Activated T-helper 2 cell treated with anti-CD3 and anti-CD28 coated beads, Interferon-gamma antibody, Interleukin-2, Interleukin-4, amounts not matched to agents 10 μg/mL and 5 μg/mL and 100 μg/mL, durations not matched to agents 14 hours and 24 hours and 36 hours (primary cell): Measurements from ENCODE around the gene LUZP2. TPM values are rescaled to one million over a fixed set of nuclear protein-coding genes. Genes with fewer than 3 reads are reported as not detected.

Experiments used
- DNase-seq: peaks from one replicate; pipeline ENCODE4 v3.0.0; 2021; ENCODE audit warnings: low spot score
- H3K27ac Mint-ChIP-seq: one replicate; pipeline ENCODE4 v1.8.0; 2021; ENCODE audit warnings: mixed read lengths
- H3K27me3 Mint-ChIP-seq: one replicate; pipeline ENCODE4 v1.8.0; 2021; ENCODE audit warnings: low read depth, mixed read lengths
- H3K36me3 Mint-ChIP-seq: one replicate; pipeline ENCODE4 v1.8.0; 2021; ENCODE audit warnings: low read depth, mixed read lengths
- H3K4me1 Mint-ChIP-seq: one replicate; pipeline ENCODE4 v1.8.0; 2021; ENCODE audit warnings: low read depth, mixed read lengths
- H3K4me3 Mint-ChIP-seq: one replicate; pipeline ENCODE4 v1.8.0; 2021; ENCODE audit warnings: low read depth, mild to moderate bottlenecking, moderate library complexity, mixed read lengths
- H3K9me3 Mint-ChIP-seq: one replicate; pipeline ENCODE4 v1.8.0; 2021; ENCODE audit warnings: mixed read lengths
- intact Hi-C: fragments of 100-400 bp; cut with micrococcal nuclease; formaldehyde crosslinking; loops from one replicate; pipeline ENCODE4 v1.15.1; 2023
- total RNA-seq: library from RNA; stranded (reverse); gene quantifications from 2 replicates; pipeline ENCODE4 v1.2.3, GENCODE V29; 2022

Gene LUZP2
- total RNA-seq, 1 donor from 2014 or later: not detected

DNA sequence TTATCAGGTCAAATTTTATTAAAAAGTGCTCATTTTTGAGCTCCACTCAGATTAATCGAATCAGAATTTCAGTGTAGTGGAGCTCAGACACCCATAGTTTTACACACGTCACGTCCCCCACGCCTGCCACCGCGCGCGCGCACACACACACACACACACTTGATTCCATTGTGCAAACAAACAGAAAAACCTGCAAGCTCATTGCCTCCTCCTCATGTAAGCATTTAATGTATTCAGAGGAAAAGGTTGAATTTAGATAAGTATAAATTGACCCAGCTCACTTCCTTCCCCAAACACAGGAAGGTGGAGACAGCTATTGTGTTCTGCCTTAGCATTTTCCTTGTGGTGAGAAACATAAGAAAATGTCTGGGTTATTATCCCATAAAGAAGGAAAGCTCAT is 336.7 kb downstream of the LUZP2 start:
- Mint-ChIP-seq H3K27ac (no peak overlapping the region), H3K27me3 (no peaks in the 10 kb centered on the region), H3K4me3 (no peak overlapping the region), H3K9me3 (peaks cover 14% of the 10 kb centered on the region), H3K36me3 (no peaks in the 10 kb centered on the region), H3K4me1 (no peaks in the 10 kb centered on the region)
- no peak for DNase-seq
- intact Hi-C loops: no loop called here

DNA sequence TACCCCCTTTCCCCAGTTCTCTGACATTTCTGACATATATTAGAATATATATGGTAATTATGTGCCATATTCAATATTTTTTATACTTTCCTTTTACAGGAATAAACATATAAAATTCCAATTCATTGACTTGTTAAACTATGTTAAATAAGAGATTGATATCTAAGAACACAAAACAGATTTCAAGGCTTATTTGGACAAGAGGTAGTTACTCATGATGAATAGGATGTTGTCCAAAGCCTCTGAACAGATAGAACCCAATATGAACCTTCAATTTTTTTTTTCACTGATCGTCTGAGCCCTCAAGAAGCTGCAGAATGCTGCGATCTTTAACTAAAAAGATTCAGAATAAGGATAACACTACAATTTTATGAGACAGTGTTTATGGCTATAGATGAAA is 340.3 kb downstream of the LUZP2 start:
- Mint-ChIP-seq H3K4me3 (no peak overlapping the region), H3K9me3 (no peaks in the 10 kb centered on the region), H3K4me1 (no peaks in the 10 kb centered on the region), H3K27me3 (no peaks in the 10 kb centered on the region), H3K27ac (no peak overlapping the region), H3K36me3 (no peaks in the 10 kb centered on the region)
- DNase-seq: no peak
- intact Hi-C loops: no loop called here

DNA sequence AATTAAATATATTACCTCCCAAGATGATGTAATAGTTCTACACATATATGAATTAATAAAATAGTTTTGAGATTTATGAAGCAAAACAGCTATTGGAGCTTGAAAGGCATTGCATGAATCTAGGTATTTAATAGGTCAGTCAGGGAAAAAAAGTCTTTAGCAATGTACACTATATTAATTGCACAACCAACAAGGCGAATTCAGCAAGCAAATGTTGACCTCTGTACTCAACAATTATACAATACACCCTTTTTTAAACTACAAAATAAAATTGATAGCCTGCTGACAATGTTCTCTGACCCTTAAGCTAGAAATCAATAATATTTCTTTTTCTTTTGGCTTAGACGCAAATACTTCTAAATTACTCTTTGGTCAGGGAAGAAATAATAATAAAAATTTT is 345.5 kb downstream of the LUZP2 start:
- Mint-ChIP-seq H3K27me3 (no peaks in the 10 kb centered on the region), H3K9me3 (peaks cover 16% of the 10 kb centered on the region), H3K4me3 (no peak overlapping the region), H3K27ac (no peak overlapping the region), H3K36me3 (no peaks in the 10 kb centered on the region), H3K4me1 (no peaks in the 10 kb centered on the region)
- intact Hi-C loops: no loop called here
- no peak for DNase-seq

DNA sequence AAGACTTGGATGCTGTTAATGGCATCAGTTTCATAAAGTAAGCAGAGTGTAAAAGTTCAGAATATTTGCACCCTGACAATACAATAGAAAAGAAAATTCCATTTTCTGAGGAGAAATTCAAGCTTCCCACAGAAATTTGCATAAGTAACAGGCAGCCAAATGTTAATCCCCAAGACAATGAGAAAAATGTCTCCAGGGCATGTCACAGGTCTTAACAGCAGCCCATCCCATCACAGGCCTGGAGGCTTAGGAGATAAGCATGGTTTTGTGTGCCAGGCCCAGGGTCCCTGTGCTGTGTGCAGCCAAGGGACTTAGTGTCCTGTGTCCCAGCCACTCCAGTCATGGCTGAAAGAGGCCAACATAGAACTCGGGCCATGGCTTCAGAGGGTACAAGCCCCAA is 347.6 kb downstream of the LUZP2 start:
- intact Hi-C loops: no loop called here
- no peak overlapping the region for H3K27ac Mint-ChIP-seq
- peaks cover 28% of the 10 kb centered on the region for H3K9me3 Mint-ChIP-seq

DNA sequence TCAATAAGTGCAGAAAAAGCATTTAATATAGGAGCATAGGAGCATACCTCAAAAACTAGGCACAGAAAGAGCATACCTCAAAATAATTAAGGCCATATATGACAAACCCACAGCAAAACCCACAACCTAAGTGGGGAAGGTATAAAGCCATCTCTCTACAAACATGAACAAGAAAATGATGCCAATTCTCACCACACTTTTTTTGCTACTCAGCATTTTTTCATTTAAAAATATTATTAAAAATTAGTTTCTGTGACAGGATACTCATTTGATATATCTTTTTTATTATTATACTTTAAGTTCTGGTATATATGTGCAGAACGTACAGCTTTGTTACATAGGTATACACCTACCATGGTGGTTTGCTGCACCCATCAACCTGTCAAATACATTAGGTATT is 352.0 kb downstream of the LUZP2 start:
- DNase-seq: no peak
- intact Hi-C loops: no loop called here
- Mint-ChIP-seq H3K27me3 (no peaks in the 10 kb centered on the region), H3K36me3 (no peaks in the 10 kb centered on the region), H3K4me3 (no peak overlapping the region), H3K9me3 (peaks cover 54% of the 10 kb centered on the region), H3K27ac (no peak overlapping the region), H3K4me1 (no peaks in the 10 kb centered on the region)

More for the DNA sequence above, 347.6 kb downstream of the LUZP2 start:
- no peaks in the 10 kb centered on the region for H3K27me3 Mint-ChIP-seq
- H3K4me1 Mint-ChIP-seq: no peaks in the 10 kb centered on the region
- DNase-seq: no peak
- H3K4me3 Mint-ChIP-seq: no peak overlapping the region
- no peaks in the 10 kb centered on the region for H3K36me3 Mint-ChIP-seq

DNA sequence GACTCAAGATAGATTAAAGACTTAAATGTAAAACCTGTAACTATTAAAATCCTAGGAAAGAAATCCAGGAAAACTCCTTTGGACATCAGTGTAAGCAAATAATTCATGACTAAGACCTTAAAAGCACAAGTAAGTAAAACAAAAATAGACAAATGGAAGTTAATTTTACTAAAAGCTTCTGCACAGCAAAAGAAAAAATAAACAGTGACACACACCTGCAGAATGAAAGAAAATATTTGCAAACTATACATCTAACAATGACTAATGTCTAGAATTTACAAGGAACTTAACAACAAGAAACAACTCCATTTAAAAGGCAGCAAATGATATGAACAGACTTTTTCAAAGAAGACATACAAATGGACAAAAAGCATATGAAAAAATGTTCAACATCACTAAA is 359.1 kb downstream of the LUZP2 start:
- DNase-seq: no peak
- Mint-ChIP-seq H3K9me3 (peaks cover 38% of the 10 kb centered on the region), H3K27ac (no peak overlapping the region), H3K36me3 (no peaks in the 10 kb centered on the region), H3K4me3 (no peak overlapping the region), H3K27me3 (no peaks in the 10 kb centered on the region), H3K4me1 (no peaks in the 10 kb centered on the region)
- intact Hi-C loops: no loop called here

DNA sequence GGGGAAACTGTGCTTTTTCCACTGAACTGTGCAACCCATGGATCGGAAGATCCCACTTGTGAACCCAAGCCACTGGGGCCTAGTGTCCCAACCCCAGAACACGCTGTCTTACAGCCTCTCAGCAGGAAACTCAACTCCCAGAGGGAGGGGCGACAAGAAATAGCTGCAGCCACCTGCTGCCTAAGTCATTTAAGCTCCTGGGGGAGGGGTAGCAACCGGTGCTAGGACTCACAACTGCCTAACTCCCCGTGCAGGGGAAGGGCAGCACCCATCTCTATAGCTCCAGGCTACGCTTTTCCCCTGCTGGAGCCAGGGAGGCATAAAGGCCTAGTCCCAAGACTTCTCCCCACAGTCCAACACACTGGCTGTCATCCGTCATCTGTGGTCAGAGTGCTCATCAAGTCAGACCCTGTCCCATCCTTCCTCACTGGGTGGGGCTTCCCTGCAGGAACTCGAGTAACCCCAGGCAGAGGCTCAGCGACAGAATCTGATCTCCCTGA is 363.0 kb downstream of the LUZP2 start:
- Mint-ChIP-seq H3K27me3 (no peaks in the 10 kb centered on the region), H3K4me1 (no peaks in the 10 kb centered on the region), H3K9me3 (peaks cover 34% of the 10 kb centered on the region), H3K27ac (no peak overlapping the region), H3K36me3 (no peaks in the 10 kb centered on the region), H3K4me3 (no peak overlapping the region)
- no peak for DNase-seq
- intact Hi-C loops: no loop called here

DNA sequence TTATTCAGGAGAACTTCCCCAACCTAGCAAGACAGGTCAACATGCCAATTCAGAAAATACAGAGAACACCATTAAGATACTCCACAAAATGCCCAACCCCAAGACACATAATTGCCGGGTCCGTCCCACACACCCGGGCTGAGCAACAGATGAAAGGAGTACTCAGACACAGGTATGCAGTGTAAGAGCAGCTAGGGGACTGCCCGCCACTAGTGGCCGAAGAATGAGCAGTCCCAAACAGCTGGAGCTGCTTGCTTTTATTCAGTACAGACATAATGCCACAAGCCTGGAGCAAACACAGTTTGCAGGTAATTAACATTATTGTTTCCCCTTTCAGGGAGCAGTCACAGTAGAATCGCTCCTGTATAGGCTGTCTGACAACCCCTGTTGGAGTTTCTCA is 364.6 kb downstream of the LUZP2 start:
- no peak for DNase-seq
- Mint-ChIP-seq H3K36me3 (no peaks in the 10 kb centered on the region), H3K4me3 (no peak overlapping the region), H3K27ac (no peak overlapping the region), H3K27me3 (no peaks in the 10 kb centered on the region), H3K4me1 (no peaks in the 10 kb centered on the region), H3K9me3 (peaks cover 31% of the 10 kb centered on the region)
- intact Hi-C loops: no loop called here

DNA sequence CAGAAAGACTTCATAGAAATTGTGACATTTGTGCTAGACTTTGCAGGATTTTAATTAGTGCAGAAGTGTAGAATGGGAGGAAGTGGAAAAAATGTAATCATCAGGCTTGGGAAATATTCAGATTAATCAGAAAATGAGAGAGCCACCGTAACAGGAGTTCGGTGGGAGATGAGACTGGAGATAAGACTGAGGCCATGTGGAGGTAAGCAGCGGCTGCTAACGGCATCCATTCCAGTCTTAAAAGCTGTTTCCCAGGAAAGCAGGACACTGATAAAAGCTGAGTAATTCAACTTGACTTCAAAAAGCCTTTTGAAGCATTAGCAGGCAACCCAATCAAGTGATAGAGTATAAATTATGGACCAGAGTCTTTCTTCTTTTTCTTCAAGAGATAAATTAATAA is 369.9 kb downstream of the LUZP2 start:
- no peaks in the 10 kb centered on the region for H3K36me3 Mint-ChIP-seq
- H3K27me3 Mint-ChIP-seq: no peaks in the 10 kb centered on the region
- H3K4me3 Mint-ChIP-seq: no peak overlapping the region
- H3K27ac Mint-ChIP-seq: no peak overlapping the region
- no peaks in the 10 kb centered on the region for H3K4me1 Mint-ChIP-seq
- peaks cover 42% of the 10 kb centered on the region for H3K9me3 Mint-ChIP-seq
- DNase-seq: no peak
- intact Hi-C loops: no loop called here

DNA sequence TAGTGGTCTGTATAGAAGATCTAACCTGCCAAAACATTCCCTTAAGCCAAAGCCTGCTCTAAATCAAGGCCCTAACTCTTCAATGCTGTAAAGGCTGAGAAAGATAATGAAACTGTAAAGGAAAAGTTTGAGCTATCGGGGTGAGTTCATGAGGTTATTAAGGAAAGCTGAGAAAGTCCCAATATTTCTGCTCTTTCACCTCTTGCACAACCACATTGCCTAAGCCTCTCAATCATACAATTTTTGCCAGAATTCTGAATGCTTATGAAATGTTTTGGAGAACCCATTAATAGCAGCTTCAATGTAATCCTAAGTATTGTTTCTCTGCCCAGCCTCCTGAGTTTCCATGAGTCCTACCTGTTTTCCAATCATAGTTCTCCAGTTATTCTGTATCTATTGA is 373.2 kb downstream of the LUZP2 start:
- Mint-ChIP-seq H3K27ac (no peak overlapping the region), H3K27me3 (no peaks in the 10 kb centered on the region), H3K36me3 (no peaks in the 10 kb centered on the region), H3K4me1 (no peaks in the 10 kb centered on the region), H3K9me3 (peaks cover 35% of the 10 kb centered on the region), H3K4me3 (no peak overlapping the region)
- intact Hi-C loops: no loop called here
- DNase-seq: no peak

DNA sequence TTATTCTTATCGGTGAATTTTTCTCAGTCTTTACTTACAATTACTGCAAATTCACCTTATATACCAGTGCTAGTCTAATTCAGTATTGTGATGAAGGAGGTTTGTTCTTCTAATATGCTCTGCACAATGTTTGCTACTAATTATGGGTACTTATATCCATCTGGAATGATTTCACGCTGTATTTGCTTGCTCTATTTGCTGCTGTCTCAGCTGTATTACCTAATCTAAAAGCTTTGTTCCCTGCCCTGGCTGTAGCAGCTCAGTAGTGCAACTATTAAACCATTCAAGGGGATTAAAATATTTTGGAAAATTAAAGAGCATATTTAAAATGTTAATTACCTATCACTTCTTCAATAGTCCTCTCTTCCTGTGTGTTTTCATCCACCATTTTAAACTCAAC is 375.3 kb downstream of the LUZP2 start:
- Mint-ChIP-seq H3K27me3 (no peaks in the 10 kb centered on the region), H3K4me3 (no peak overlapping the region), H3K27ac (no peak overlapping the region), H3K4me1 (no peaks in the 10 kb centered on the region), H3K9me3 (peaks cover 35% of the 10 kb centered on the region), H3K36me3 (no peaks in the 10 kb centered on the region)
- DNase-seq: no peak
- intact Hi-C loops: no loop called here

DNA sequence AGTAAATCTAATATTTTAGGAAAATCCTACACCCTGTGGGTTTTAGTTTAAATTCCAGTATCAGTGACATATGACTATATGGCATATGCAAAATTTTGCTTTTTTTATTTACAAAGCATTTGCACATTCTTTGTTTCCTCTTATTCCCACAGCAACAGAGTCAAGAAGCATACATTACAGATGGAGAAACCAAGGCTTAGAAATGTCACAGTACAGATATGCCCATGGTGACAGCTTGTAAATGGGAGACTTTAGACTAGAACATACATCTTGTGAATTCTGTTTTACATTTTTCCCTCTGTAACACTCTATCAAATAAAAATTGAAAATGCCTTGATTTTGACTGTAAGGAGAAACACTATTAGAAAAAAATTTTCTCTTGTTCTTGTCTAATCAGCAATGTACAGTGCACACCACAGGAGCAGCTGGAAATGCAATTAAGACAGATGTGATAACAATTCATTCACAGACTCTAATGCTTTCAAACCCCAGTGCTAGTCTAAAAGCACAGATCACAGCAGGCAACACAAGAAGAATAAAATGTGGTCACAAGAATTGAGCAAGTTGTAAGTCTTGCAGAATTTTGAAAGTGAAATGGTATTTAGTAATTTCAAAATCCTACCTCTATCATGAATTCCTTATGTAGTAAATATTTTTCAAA is 375.9 kb downstream of the LUZP2 start:
- intact Hi-C loops: no loop called here
- no peak overlapping the region for H3K4me3 Mint-ChIP-seq
- H3K36me3 Mint-ChIP-seq: no peaks in the 10 kb centered on the region
- no peak overlapping the region for H3K27ac Mint-ChIP-seq
- H3K4me1 Mint-ChIP-seq: no peaks in the 10 kb centered on the region
- no peak for DNase-seq
- no peaks in the 10 kb centered on the region for H3K27me3 Mint-ChIP-seq
- peaks cover 35% of the 10 kb centered on the region for H3K9me3 Mint-ChIP-seq

DNA sequence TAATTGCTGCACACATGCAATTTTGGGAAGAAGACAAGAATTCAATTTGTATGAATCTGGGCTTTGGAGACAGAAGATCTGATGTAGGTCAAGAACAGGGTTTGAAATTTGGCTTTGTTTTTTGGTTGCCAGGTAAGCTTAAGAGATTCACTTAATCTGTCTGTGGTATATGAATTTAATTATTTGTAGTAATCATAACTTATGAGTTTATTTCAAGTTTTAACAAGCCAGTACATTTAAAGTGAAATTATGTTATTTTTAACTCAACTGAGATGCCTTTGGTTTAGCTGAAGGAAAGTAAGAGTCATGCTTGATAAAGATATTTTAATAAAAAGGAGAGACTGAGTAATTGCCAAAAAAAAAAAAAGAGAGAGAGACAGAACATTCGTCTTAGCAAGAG is 384.1 kb downstream of the LUZP2 start:
- Mint-ChIP-seq H3K4me3 (no peak overlapping the region), H3K36me3 (no peaks in the 10 kb centered on the region), H3K9me3 (peaks cover 47% of the 10 kb centered on the region), H3K27me3 (no peaks in the 10 kb centered on the region), H3K27ac (no peak overlapping the region), H3K4me1 (no peaks in the 10 kb centered on the region)
- intact Hi-C loops: no loop called here
- DNase-seq: no peak
